ENCODE data around the gene OXSR1.

- no peak for TF ChIP-seq JUND (IDR thresholded peaks at IDR 0.05; ENCODE audit: low read depth, low read length)
- TF ChIP-seq POLR2A (IDR thresholded peaks at IDR 0.05; ENCODE audit: low read depth, low read length), result no peak; the same call in 1 of the 2 replicates
- TF ChIP-seq CTCF (IDR thresholded peaks at IDR 0.05 in 2 of 3, conservative IDR thresholded peaks at IDR 0.05 in 1 of 3; ENCODE audit: control insufficient read depth in 2 of 3, extremely low read depth in 1 of 3, insufficient read depth in 1 of 3, low read depth in 3 of 3, low read length in 3 of 3), result peak in 1 of 3 experiments; percentile 12; a peak in 1 of 6 replicates
- no peak for TF ChIP-seq ZSCAN29 (IDR thresholded peaks at IDR 0.05)
- no peak for TF ChIP-seq POLR2AphosphoS5 (IDR thresholded peaks at IDR 0.05; ENCODE audit: low read length)
- TF ChIP-seq SREBF1 (IDR thresholded peaks at IDR 0.05; ENCODE audit: low read length), result no peak
- no peak for TF ChIP-seq NFIC (IDR thresholded peaks at IDR 0.05; ENCODE audit: low read depth, low read length)
- TF ChIP-seq POU2F2 (IDR thresholded peaks at IDR 0.05; ENCODE audit: borderline replicate concordance, low read depth, low read length), result no peak
- TF ChIP-seq EZH2 (IDR thresholded peaks at IDR 0.05; ENCODE audit: borderline replicate concordance, control insufficient read depth, low read depth, low read length), result no peak
- no peak for TF ChIP-seq ATF3 (IDR thresholded peaks at IDR 0.05; ENCODE audit: borderline replicate concordance, extremely low read depth, low read depth, low read length)
Observed at GRCh38 chr3:38140326-38141172, 24.8 kb upstream of the OXSR1 start.

All from GM12878 (cell line).